ENCODE measurements around the gene P2RX4. TPM values are rescaled to one million over a fixed set of nuclear protein-coding genes. Genes with fewer than 3 reads are reported as not detected.

P2RX4 gene
- total and polyA plus RNA-seq, 2 of the 4 experiments (the other 2 are of a cell fraction) = 9.5 to 12.6 TPM

GRCh38 chr12:121223292-121224285 lies 13.7 kb downstream of the P2RX4 start:
- in situ Hi-C loops (cut with MboI; ENCODE audit: low sequenced_read_pairs) (no loop called here), dilution Hi-C loops (cut with HindIII; ENCODE audit: low sequenced_read_pairs, unreplicated experiment) (no loop called here), intact Hi-C loops (cut with micrococcal nuclease) (no loop called here)
- H2BK20ac ChIP-seq (ENCODE audit: low read depth, low read length) = no peak overlapping the region
- TF ChIP-seq RCOR1 (IDR thresholded peaks at IDR 0.05; ENCODE audit: insufficient replicate concordance, low read length) = no peak
- TF ChIP-seq CEBPB (IDR thresholded peaks at IDR 0.05; ENCODE audit: low read depth, low read length) = no peak
- TF ChIP-seq RAD21 (IDR thresholded peaks at IDR 0.05; ENCODE audit: low read length) = peak; percentile 41
- peak; percentile 25; the same call in 1 of the 2 replicates for TF ChIP-seq CTCF (conservative IDR thresholded peaks at IDR 0.05; ENCODE audit: low read depth, low read length)
- TF ChIP-seq CHD1 (IDR thresholded peaks at IDR 0.05; ENCODE audit: low read depth, low read length) = no peak
- no peak for TF ChIP-seq MAFK (IDR thresholded peaks at IDR 0.05; ENCODE audit: low read depth, low read length)
- peak; percentile 39; the same call in 1 of the 2 replicates for TF ChIP-seq SMC3 (IDR thresholded peaks at IDR 0.05; ENCODE audit: low read depth, low read length)
- ChIA-PET POLR2A (ENCODE audit: unreplicated experiment) (no interaction called here), CTCF (interaction anchor here (1.2 kb wide), 1 partner anchor 8 kb away, joined by 3 read pairs; no protein-coding TSS in a partner anchor)
- no peak overlapping the region for H2AK5ac ChIP-seq (ENCODE audit: low read depth, low read length)
- H3K79me1 ChIP-seq (ENCODE audit: low read depth in 1 of 2, low read length in 2 of 2) = no peaks in the 10 kb centered on the region
- H3K4me3 ChIP-seq (ENCODE audit: insufficient read depth, low read depth, low read length) = no peak overlapping the region
- 0 out of 2 replicates have a peak, but pooled peaks cover 3% of the 10 kb centered on the region for H3K9me1 ChIP-seq (ENCODE audit: insufficient read depth, low read length)
- DNase-seq (no peak), ATAC-seq (ENCODE audit: low read depth) (no peak)
- H2BK15ac ChIP-seq (ENCODE audit: low read depth, low read length) = no peak overlapping the region
- no peak overlapping the region for H3K9ac ChIP-seq (ENCODE audit: low read depth, low read length)
- H4K5ac ChIP-seq (ENCODE audit: low read depth, low read length) = no peak overlapping the region
- no peak overlapping the region for H4K91ac ChIP-seq (ENCODE audit: insufficient read depth, low read depth, low read length)
- H3K56ac ChIP-seq (ENCODE audit: extremely low read depth, insufficient read depth, low read length) = no peak overlapping the region
- H3K18ac ChIP-seq (ENCODE audit: low read depth, low read length) = no peak overlapping the region
- no peak overlapping the region for H3K27ac ChIP-seq (ENCODE audit: insufficient read depth, low read length)
- WGBS, 2 experiments (ENCODE audit: extremely low coverage in 2 of 2, insufficient read length in 1 of 2) = no CpG with 5 or more reads among the region's 19 CpGs
- H4K20me1 ChIP-seq (ENCODE audit: insufficient read depth, low read length) = no peaks in the 10 kb centered on the region
- H3K23ac ChIP-seq (ENCODE audit: low read depth, low read length) = no peak overlapping the region
- H4K8ac ChIP-seq (ENCODE audit: low read depth in 2 of 2, low read length in 2 of 2) = no peak overlapping the region
- BruUV-seq (replicated peaks) = no TSS peak
- H2AK9ac ChIP-seq (replicated peaks; ENCODE audit: low read depth, low read length, poor library complexity) = no peak overlapping the region
- no peak overlapping the region for H3K14ac ChIP-seq (replicated peaks; ENCODE audit: low read depth, low read length)
- peaks cover 2% of the 10 kb centered on the region; the same call in 1 of the 2 replicates for H3K36me3 ChIP-seq (ENCODE audit: control insufficient read depth, insufficient read depth, low read length)
- no peak overlapping the region for H2BK120ac ChIP-seq (ENCODE audit: low read depth, low read length)
- H2AFZ ChIP-seq (replicated peaks; ENCODE audit: low read length, poor library complexity) = no peak overlapping the region
- H3K27me3 ChIP-seq (ENCODE audit: control insufficient read depth, insufficient read depth, low read length) = no peaks in the 10 kb centered on the region
- no peak overlapping the region for H3K4ac ChIP-seq (ENCODE audit: low read depth, low read length)
- H3K4me1 ChIP-seq (ENCODE audit: control insufficient read depth, insufficient read depth, low read length) = no peaks in the 10 kb centered on the region
- no peak overlapping the region for H2BK5ac ChIP-seq (ENCODE audit: low read depth, low read length, poor library complexity, severe bottlenecking)
- no peaks in the 10 kb centered on the region for H3K9me3 ChIP-seq (ENCODE audit: control insufficient read depth, insufficient read depth, low read length)
- H3K4me2 ChIP-seq (ENCODE audit: low read depth, low read length) = no peak overlapping the region
